ENCODE measurements around the gene DDX4. TPM values are rescaled to one million over a fixed set of nuclear protein-coding genes. Genes with fewer than 3 reads are reported as not detected.

DDX4 gene
- total RNA-seq, 1 experiment from 2014 or later = not detected

DNA sequence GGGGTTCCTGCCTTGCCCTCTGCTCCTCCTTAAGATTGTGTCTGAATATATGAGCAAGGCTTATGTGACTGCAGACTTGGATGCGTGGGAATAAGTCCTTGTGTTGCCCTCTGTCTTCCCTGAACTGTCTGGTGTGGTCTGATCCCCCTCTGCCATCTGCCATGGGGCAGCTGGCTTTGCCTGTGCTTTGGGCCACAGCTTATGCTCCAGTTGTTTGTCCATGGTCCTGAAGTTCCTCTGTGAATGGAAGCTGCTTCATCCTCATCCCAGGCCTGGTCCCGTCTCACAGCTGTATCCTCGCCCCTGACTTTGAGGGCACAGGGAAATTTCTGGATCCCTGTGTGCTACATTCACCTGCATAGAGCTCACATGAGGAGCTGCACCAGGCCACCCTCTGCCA is 128.0 kb downstream of the DDX4 start:
- ATAC-seq = no peak
- Histone ChIP-seq H4K20me1 (ENCODE audit: low read length) (no peaks in the 10 kb centered on the region), H3K4me1 (ENCODE audit: insufficient read depth, low read length) (peaks cover 18% of the 10 kb centered on the region), H3K4me2 (ENCODE audit: low read length) (no peak overlapping the region), H3K4me3 (ENCODE audit: low read length) (no peak overlapping the region), H3F3A (ENCODE audit: low read length, unreplicated experiment) (no peaks in the 10 kb centered on the region), H3K27me3 (ENCODE audit: low read length) (no peaks in the 10 kb centered on the region), H3K36me3 (ENCODE audit: low read depth, low read length) (no peaks in the 10 kb centered on the region), H3K9me3 (ENCODE audit: low read length) (no peaks in the 10 kb centered on the region), H2AFZ (ENCODE audit: low read length) (no peak overlapping the region), H3K27ac (ENCODE audit: low read length) (no peak overlapping the region), H3K9me2 (replicated peaks; ENCODE audit: low read length) (no peaks in the 10 kb centered on the region), H3K79me2 (ENCODE audit: low read length) (no peaks in the 10 kb centered on the region), H3K9ac (ENCODE audit: low read length) (no peak overlapping the region)
- ChIA-PET POLR2A (ENCODE audit: unreplicated experiment) (no interaction called here), CTCF (no interaction called here)
- no TSS peak for BruUV-seq (replicated peaks)
- intact Hi-C loops (cut with micrococcal nuclease) = no loop called here
- DNase-seq = no peak
- no peak for TF ChIP-seq EZH2 (IDR thresholded peaks at IDR 0.05; ENCODE audit: low read length, unreplicated experiment)
- TF ChIP-seq, protein P1, sequence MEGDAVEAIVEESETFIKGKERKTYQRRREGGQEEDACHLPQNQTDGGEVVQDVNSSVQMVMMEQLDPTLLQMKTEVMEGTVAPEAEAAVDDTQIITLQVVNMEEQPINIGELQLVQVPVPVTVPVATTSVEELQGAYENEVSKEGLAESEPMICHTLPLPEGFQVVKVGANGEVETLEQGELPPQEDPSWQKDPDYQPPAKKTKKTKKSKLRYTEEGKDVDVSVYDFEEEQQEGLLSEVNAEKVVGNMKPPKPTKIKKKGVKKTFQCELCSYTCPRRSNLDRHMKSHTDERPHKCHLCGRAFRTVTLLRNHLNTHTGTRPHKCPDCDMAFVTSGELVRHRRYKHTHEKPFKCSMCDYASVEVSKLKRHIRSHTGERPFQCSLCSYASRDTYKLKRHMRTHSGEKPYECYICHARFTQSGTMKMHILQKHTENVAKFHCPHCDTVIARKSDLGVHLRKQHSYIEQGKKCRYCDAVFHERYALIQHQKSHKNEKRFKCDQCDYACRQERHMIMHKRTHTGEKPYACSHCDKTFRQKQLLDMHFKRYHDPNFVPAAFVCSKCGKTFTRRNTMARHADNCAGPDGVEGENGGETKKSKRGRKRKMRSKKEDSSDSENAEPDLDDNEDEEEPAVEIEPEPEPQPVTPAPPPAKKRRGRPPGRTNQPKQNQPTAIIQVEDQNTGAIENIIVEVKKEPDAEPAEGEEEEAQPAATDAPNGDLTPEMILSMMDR (conservative IDR thresholded peaks at IDR 0.05; ENCODE audit: low read depth, low read length) = no peak

DNA sequence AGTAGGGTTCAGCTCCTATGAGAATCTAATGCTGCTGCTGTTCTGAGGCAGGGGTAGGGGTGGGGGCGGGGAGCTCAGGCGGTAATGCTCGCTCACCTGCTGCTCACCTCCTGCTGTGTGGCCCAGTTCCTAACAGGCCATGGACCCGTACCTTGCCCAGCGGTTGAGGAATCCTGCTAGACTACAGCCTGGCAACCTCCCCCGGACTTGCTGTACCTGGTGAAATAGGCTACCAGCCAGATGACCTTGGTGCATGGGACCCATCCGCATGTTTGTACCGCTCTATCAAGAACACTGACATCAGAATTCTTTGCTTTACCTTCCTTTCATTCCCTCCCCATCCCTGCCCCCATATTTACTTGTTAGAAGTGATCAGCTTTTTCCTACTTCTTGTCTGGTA is 128.6 kb downstream of the DDX4 start:
- ATAC-seq (no peak), DNase-seq (no peak)
- no peaks in the 10 kb centered on the region for H4K20me1 ChIP-seq (ENCODE audit: low read length)
- no peaks in the 10 kb centered on the region for H3K36me3 ChIP-seq (ENCODE audit: low read depth, low read length)
- H3K27ac ChIP-seq (ENCODE audit: low read length) = no peak overlapping the region
- no TSS peak for BruUV-seq (replicated peaks)
- H3F3A ChIP-seq (ENCODE audit: low read length, unreplicated experiment) = no peaks in the 10 kb centered on the region
- POLR2A ChIA-PET (ENCODE audit: unreplicated experiment) = no interaction called here
- H3K9ac ChIP-seq (ENCODE audit: low read length) = no peak overlapping the region
- CTCF ChIA-PET = no interaction called here
- peaks cover 18% of the 10 kb centered on the region for H3K4me1 ChIP-seq (ENCODE audit: insufficient read depth, low read length)
- H3K9me2 ChIP-seq (replicated peaks; ENCODE audit: low read length) = no peaks in the 10 kb centered on the region
- intact Hi-C loops (cut with micrococcal nuclease) = no loop called here
- H3K79me2 ChIP-seq (ENCODE audit: low read length) = no peaks in the 10 kb centered on the region
- no peaks in the 10 kb centered on the region for H3K27me3 ChIP-seq (ENCODE audit: low read length)
- H3K9me3 ChIP-seq (ENCODE audit: low read length) = no peaks in the 10 kb centered on the region
- TF ChIP-seq EZH2 (IDR thresholded peaks at IDR 0.05; ENCODE audit: low read length, unreplicated experiment) = no peak
- TF ChIP-seq, protein P1 (conservative IDR thresholded peaks at IDR 0.05; ENCODE audit: low read depth, low read length) = no peak
- TF ChIP-seq EZH2phosphoT487 (IDR thresholded peaks at IDR 0.05; ENCODE audit: borderline replicate concordance, low read length) = no peak
- H3K4me3 ChIP-seq (ENCODE audit: low read length) = no peak overlapping the region
- H3K4me2 ChIP-seq (ENCODE audit: low read length) = no peak overlapping the region
- no peak overlapping the region for H2AFZ ChIP-seq (ENCODE audit: low read length)

Other genes with a start within 250 kb of the DDX4 start
- 16.2 and 21.1 TPM in 2 replicates for gene PLPP1, start 203.1 kb upstream of the DDX4 start, total RNA-seq (2014; rRNA removed)
- gene SLC38A9, start 25.7 kb upstream of the DDX4 start, total RNA-seq (2014; rRNA removed) = 6.5 and 12.9 TPM in 2 replicates
- 1.6 and 3.0 TPM in 2 replicates for gene IL31RA, start 113.3 kb downstream of the DDX4 start, total RNA-seq (2014; rRNA removed)

Measured in PC-3 (cell line).